ENCODE data around the gene PCLO.

The PCLO gene, protein sequence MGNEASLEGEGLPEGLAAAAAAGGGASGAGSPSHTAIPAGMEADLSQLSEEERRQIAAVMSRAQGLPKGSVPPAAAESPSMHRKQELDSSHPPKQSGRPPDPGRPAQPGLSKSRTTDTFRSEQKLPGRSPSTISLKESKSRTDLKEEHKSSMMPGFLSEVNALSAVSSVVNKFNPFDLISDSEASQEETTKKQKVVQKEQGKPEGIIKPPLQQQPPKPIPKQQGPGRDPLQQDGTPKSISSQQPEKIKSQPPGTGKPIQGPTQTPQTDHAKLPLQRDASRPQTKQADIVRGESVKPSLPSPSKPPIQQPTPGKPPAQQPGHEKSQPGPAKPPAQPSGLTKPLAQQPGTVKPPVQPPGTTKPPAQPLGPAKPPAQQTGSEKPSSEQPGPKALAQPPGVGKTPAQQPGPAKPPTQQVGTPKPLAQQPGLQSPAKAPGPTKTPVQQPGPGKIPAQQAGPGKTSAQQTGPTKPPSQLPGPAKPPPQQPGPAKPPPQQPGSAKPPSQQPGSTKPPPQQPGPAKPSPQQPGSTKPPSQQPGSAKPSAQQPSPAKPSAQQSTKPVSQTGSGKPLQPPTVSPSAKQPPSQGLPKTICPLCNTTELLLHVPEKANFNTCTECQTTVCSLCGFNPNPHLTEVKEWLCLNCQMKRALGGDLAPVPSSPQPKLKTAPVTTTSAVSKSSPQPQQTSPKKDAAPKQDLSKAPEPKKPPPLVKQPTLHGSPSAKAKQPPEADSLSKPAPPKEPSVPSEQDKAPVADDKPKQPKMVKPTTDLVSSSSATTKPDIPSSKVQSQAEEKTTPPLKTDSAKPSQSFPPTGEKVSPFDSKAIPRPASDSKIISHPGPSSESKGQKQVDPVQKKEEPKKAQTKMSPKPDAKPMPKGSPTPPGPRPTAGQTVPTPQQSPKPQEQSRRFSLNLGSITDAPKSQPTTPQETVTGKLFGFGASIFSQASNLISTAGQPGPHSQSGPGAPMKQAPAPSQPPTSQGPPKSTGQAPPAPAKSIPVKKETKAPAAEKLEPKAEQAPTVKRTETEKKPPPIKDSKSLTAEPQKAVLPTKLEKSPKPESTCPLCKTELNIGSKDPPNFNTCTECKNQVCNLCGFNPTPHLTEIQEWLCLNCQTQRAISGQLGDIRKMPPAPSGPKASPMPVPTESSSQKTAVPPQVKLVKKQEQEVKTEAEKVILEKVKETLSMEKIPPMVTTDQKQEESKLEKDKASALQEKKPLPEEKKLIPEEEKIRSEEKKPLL (N-terminal part only)

DNA sequence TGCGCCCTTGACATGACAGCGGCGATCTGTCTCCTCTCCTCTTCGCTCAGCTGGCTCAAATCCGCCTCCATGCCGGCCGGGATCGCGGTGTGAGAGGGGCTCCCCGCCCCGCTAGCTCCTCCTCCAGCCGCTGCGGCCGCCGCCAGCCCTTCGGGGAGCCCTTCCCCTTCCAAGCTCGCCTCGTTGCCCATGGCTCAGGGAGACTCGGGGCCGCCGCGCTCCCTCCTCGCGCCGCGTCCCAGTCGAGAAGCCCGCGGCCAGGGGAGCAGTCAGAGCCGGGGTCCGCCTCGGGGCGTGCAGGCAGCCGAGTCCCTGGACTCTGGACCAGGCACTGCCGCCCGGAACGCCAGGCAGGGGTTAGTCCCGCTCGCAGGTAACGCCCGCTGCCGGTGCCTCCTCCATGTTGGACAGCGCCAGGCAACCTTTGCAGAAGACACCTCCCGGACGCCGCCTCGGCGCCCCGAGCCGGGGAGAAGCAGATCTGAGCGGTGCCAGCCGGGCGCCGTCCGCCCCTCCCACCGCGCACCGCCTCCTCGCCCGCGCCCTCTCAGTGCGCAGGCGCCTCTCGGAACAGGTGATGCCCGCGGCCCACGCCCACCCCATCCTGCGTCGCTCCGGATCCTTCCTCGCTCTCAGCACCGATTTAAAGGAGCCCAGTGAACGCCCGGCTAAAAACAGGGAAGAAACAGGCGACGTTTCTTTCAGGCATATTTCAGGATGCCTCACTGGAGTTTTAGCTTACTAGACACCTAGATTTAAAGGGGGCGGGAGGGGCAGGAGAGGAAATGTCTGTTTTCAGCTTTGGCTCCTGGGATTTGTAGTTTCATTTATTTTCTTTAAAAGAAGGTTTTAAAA is at the start of gene PCLO:
Gene PCLO, minus strand, starts transcription at position 483 of the 855 bp plus-strand sequence. Its CDS starts 292 bp downstream, at position 191.
- Histone ChIP-seq H3K36me3 (no peaks in the 10 kb centered on the region), H3K27me3 (peaks cover 0 to 8% (median 0%) of the 10 kb centered on the region in 11 experiments; a peak in 7 of 22 replicates), H3K9me3 (replicated peaks in 1 of 11) (peaks cover 0 to 10% (median 8%) of the 10 kb centered on the region in 11 experiments; a peak in 12 of 22 replicates), H3K4me2 (peak within 1 kb of the TSS; percentile 62 to 84 (median 69)), H3K27ac (peak within 1 kb of the TSS in 3 of 11 experiments; percentile 36 to 52 (median 43); a peak in 4 of 22 replicates), H3K4me1 (0 out of 20 replicates have a peak, but pooled peaks cover 0 to 6% (median 0%) of the 10 kb centered on the region in 10 experiments), H3K4me3 (peak within 1 kb of the TSS; percentile 53 to 72 (median 62)), H3K9ac (peak within 1 kb of the TSS; percentile 15 to 68 (median 55); a peak in 17 of 22 replicates), H4K20me1 (no peaks in the 10 kb centered on the region)
- TF ChIP-seq Cebpa-rat (IDR thresholded peaks at IDR 0.05): no peak

- H4K20me1 ChIP-seq: no peaks in the 10 kb centered on the region
- H3K36me3 ChIP-seq: no peaks in the 10 kb centered on the region
- TF ChIP-seq Cebpa-rat (IDR thresholded peaks at IDR 0.05): no peak
- no peak overlapping the region for H3K4me2 ChIP-seq
- no peaks in the 10 kb centered on the region for H3K27me3 ChIP-seq
- H3K9ac ChIP-seq: no peak overlapping the region
- H3K27ac ChIP-seq: no peak overlapping the region
- no peaks in the 10 kb centered on the region for H3K4me1 ChIP-seq
- H3K4me3 ChIP-seq: no peak overlapping the region
- no peaks in the 10 kb centered on the region for H3K9me3 ChIP-seq (replicated peaks in 1 of 11)
These were observed 49.0 kb upstream of the PCLO start for GRCh38 chr7:83211685-83212084.

DNA sequence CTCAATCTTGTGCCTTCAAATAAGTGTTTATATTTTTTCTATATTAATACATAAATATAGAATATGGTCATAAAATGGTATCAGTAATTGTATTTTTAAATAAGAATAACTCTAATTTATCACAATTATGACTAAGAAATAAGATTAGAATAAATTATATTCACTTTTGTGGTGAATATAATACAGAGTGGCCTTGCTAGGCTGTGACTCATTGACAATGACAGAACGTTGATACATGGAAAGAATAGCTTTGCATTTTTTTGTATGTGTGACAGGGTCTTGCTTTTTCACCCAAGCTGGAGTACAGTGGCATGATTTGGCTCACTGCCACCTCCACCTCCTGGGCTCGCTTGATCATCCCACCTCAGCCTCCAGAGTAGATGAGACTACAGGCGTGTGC is 47.8 kb upstream of the PCLO start:
- H3K27me3 ChIP-seq: no peaks in the 10 kb centered on the region
- no peak overlapping the region for H3K27ac ChIP-seq
- no peak overlapping the region for H3K4me2 ChIP-seq
- no peak overlapping the region for H3K4me3 ChIP-seq
- H3K4me1 ChIP-seq: no peaks in the 10 kb centered on the region
- no peaks in the 10 kb centered on the region for H4K20me1 ChIP-seq
- no peak for TF ChIP-seq Cebpa-rat (IDR thresholded peaks at IDR 0.05)
- no peaks in the 10 kb centered on the region for H3K9me3 ChIP-seq (replicated peaks in 1 of 11)
- H3K36me3 ChIP-seq: no peaks in the 10 kb centered on the region
- H3K9ac ChIP-seq: no peak overlapping the region

DNA sequence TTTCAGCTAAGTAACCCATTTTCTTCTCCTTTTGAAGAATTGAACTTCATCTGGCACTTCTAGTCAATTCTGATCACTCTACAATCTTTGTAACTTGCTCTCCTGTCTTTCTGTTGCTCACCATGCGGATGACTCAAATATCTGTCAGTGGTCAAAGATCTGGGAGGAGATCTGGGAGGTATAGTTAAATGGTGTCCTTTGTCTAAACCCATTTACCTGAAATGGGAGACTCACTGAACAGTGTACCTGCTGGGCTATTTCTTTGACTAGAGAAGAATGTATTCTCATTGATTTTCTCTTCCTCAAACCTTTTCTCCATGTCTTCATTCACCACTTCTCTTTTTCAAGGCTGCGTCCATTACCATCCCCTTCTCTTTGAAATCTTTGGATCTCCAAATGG is 42.0 kb upstream of the PCLO start:
- H3K4me2 ChIP-seq: no peak overlapping the region
- H3K27ac ChIP-seq: no peak overlapping the region
- no peaks in the 10 kb centered on the region for H3K27me3 ChIP-seq
- H3K9me3 ChIP-seq (replicated peaks in 1 of 11): peaks cover 0 to 3% (median 0%) of the 10 kb centered on the region in 11 experiments; a peak in 1 of 22 replicates
- H3K4me1 ChIP-seq: peaks cover 0 to 23% (median 3%) of the 10 kb centered on the region in 10 experiments; a peak in 8 of 20 replicates
- H3K4me3 ChIP-seq: no peak overlapping the region
- H3K9ac ChIP-seq: no peak overlapping the region
- no peaks in the 10 kb centered on the region for H4K20me1 ChIP-seq
- TF ChIP-seq Cebpa-rat (IDR thresholded peaks at IDR 0.05): no peak
- H3K36me3 ChIP-seq: no peaks in the 10 kb centered on the region

- Histone ChIP-seq H3K27ac (no peak overlapping the region), H3K4me1 (peaks cover 0 to 23% (median 3%) of the 10 kb centered on the region in 10 experiments; a peak in 8 of 20 replicates), H3K9ac (no peak overlapping the region), H3K36me3 (no peaks in the 10 kb centered on the region), H3K4me2 (peak overlapping the region in 2 of 11 experiments; percentile 13 to 26; a peak in 3 of 22 replicates), H4K20me1 (no peaks in the 10 kb centered on the region), H3K27me3 (no peaks in the 10 kb centered on the region), H3K9me3 (replicated peaks in 1 of 11) (peaks cover 0 to 3% (median 0%) of the 10 kb centered on the region in 11 experiments; a peak in 1 of 22 replicates), H3K4me3 (no peak overlapping the region)
- TF ChIP-seq Cebpa-rat (IDR thresholded peaks at IDR 0.05): no peak
These were observed 38.7 kb upstream of the PCLO start for GRCh38 chr7:83201355-83201754.

DNA sequence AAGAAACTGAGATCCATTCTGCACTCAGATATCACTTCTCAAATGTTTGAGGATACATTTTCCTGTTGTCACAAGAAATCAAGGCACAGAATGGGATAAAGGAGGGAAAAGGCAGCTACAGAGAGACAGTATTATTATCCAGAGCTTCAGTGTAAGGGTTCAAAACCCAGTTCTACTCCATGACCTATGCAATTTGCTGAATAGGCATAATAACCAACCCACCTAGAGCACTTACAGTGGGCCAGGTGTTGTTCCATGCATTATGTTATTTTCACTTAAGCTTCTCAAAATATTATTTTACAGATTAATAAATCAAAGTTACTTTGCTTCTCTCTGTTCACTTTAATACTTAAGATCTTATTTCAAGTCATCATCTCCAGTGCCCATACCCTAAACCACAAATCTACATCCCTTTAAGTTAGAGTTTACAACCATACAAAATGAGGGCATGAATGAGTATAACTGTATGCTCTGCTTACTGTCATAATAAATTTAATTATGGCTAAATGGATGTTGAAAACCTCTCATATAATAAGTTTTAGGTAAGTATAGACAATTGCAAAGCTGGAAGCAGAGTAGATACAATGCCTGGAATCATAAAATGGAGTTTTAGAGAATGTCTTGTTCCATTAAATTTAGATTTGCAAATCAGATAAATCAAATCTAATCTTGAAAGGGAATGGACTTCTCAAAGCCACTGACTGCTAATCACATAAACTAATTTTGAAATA is 28.1 kb upstream of the PCLO start:
- H3K4me3 ChIP-seq: no peak overlapping the region

DNA sequence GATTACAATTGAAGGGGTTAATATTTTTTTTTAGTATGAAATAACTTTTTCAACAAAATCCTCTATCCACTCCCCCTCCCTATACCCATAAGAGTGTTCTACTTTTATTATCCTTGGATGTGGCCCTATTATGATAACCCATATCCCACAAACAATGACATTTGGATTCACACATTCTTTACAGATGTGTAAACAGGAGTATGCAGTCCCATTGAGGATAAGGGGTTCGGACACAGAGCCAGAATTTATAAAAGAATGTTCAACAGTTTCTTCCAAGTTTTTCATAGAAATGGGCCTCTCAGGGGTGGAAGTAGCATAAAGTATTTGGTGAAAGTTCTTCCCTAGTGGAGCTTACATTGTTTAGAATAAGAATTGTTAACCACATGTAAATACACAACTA is 16.1 kb upstream of the PCLO start:
- Histone ChIP-seq H3K4me2 (no peak overlapping the region), H3K27ac (no peak overlapping the region), H4K20me1 (no peaks in the 10 kb centered on the region), H3K27me3 (no peaks in the 10 kb centered on the region), H3K4me1 (no peaks in the 10 kb centered on the region), H3K9ac (no peak overlapping the region), H3K36me3 (no peaks in the 10 kb centered on the region), H3K9me3 (replicated peaks in 1 of 11) (peaks cover 10 to 21% (median 16%) of the 10 kb centered on the region in 11 experiments; a peak in 21 of 22 replicates), H3K4me3 (no peak overlapping the region)
- no peak for TF ChIP-seq Cebpa-rat (IDR thresholded peaks at IDR 0.05)

More for the DNA sequence above, 28.1 kb upstream of the PCLO start:
- no peaks in the 10 kb centered on the region for H3K27me3 ChIP-seq
- no peak overlapping the region for H3K4me2 ChIP-seq
- H3K9ac ChIP-seq: no peak overlapping the region
- H3K9me3 ChIP-seq (replicated peaks in 1 of 11): no peaks in the 10 kb centered on the region
- no peak overlapping the region for H3K27ac ChIP-seq
- H4K20me1 ChIP-seq: no peaks in the 10 kb centered on the region
- H3K4me1 ChIP-seq: no peaks in the 10 kb centered on the region
- no peak for TF ChIP-seq Cebpa-rat (IDR thresholded peaks at IDR 0.05)
- H3K36me3 ChIP-seq: no peaks in the 10 kb centered on the region
